ENCODE results near the gene ERC1.

GRCh38 chr12:1277905-1278304 is 286.9 kb downstream of the ERC1 start:
- TF ChIP-seq, protein P1, sequence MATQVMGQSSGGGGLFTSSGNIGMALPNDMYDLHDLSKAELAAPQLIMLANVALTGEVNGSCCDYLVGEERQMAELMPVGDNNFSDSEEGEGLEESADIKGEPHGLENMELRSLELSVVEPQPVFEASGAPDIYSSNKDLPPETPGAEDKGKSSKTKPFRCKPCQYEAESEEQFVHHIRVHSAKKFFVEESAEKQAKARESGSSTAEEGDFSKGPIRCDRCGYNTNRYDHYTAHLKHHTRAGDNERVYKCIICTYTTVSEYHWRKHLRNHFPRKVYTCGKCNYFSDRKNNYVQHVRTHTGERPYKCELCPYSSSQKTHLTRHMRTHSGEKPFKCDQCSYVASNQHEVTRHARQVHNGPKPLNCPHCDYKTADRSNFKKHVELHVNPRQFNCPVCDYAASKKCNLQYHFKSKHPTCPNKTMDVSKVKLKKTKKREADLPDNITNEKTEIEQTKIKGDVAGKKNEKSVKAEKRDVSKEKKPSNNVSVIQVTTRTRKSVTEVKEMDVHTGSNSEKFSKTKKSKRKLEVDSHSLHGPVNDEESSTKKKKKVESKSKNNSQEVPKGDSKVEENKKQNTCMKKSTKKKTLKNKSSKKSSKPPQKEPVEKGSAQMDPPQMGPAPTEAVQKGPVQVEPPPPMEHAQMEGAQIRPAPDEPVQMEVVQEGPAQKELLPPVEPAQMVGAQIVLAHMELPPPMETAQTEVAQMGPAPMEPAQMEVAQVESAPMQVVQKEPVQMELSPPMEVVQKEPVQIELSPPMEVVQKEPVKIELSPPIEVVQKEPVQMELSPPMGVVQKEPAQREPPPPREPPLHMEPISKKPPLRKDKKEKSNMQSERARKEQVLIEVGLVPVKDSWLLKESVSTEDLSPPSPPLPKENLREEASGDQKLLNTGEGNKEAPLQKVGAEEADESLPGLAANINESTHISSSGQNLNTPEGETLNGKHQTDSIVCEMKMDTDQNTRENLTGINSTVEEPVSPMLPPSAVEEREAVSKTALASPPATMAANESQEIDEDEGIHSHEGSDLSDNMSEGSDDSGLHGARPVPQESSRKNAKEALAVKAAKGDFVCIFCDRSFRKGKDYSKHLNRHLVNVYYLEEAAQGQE (IDR thresholded peaks at IDR 0.05; ENCODE audit: insufficient replicate concordance, low read depth), result no peak
- no peak for TF ChIP-seq CTCF (IDR thresholded peaks at IDR 0.05; ENCODE audit: insufficient read depth, low read length)
